ENCODE data around the gene GLIS2. TPM values are rescaled to one million over a fixed set of nuclear protein-coding genes. Genes with fewer than 3 reads are reported as not detected.

Gene GLIS2
- total RNA-seq, 2 donors from 2014 or later, result 1.3 to 1.7 TPM

GRCh38 chr16:4361033-4361943 lies 45.4 kb downstream of the GLIS2 start:
- ATAC-seq (replicated peaks in 1 of 2) (no peak), DNase-seq (no peak)
- H3K4me3 Mint-ChIP-seq, result no peak overlapping the region
- H3K27me3 Mint-ChIP-seq (ENCODE audit: low read depth), result no peaks in the 10 kb centered on the region
- no peaks in the 10 kb centered on the region for H3K9me3 Mint-ChIP-seq
- no peak overlapping the region for H3K27ac Mint-ChIP-seq
- H3K4me1 Mint-ChIP-seq (ENCODE audit: low read depth), result no peaks in the 10 kb centered on the region
- peaks cover 3 to 12% of the 10 kb centered on the region in 2 donors for H3K36me3 Mint-ChIP-seq (ENCODE audit: insufficient read depth in 2 of 2)

GRCh38 chr16:4361944-4362311 lies 46.1 kb downstream of the GLIS2 start:
- H3K9me3 Mint-ChIP-seq, result no peaks in the 10 kb centered on the region
- DNase-seq (no peak), ATAC-seq (replicated peaks in 1 of 2) (no peak)
- peaks cover 3 to 12% of the 10 kb centered on the region in 2 donors for H3K36me3 Mint-ChIP-seq (ENCODE audit: insufficient read depth in 2 of 2)
- no peak overlapping the region for H3K4me3 Mint-ChIP-seq
- no peak overlapping the region for H3K27ac Mint-ChIP-seq
- H3K27me3 Mint-ChIP-seq (ENCODE audit: low read depth), result no peaks in the 10 kb centered on the region
- no peaks in the 10 kb centered on the region for H3K4me1 Mint-ChIP-seq (ENCODE audit: low read depth)

GRCh38 chr16:4362476-4363135 lies 46.7 kb downstream of the GLIS2 start:
- Mint-ChIP-seq H3K36me3 (ENCODE audit: insufficient read depth in 2 of 2) (peaks cover 3 to 12% of the 10 kb centered on the region in 2 donors), H3K9me3 (no peaks in the 10 kb centered on the region), H3K4me1 (ENCODE audit: low read depth) (no peaks in the 10 kb centered on the region), H3K4me3 (no peak overlapping the region), H3K27ac (no peak overlapping the region), H3K27me3 (ENCODE audit: low read depth) (no peaks in the 10 kb centered on the region)
- DNase-seq (no peak), ATAC-seq (replicated peaks in 1 of 2) (no peak)

- H3K9me3 Mint-ChIP-seq, result no peaks in the 10 kb centered on the region
- DNase-seq (no peak), ATAC-seq (replicated peaks in 1 of 2) (no peak)
- H3K4me3 Mint-ChIP-seq, result no peak overlapping the region
- H3K27me3 Mint-ChIP-seq (ENCODE audit: low read depth), result no peaks in the 10 kb centered on the region
- H3K27ac Mint-ChIP-seq, result no peak overlapping the region
- H3K36me3 Mint-ChIP-seq (ENCODE audit: insufficient read depth in 2 of 2), result peaks cover 0 to 8% of the 10 kb centered on the region in 2 donors
- H3K4me1 Mint-ChIP-seq (ENCODE audit: low read depth), result no peaks in the 10 kb centered on the region
Measured at GRCh38 chr16:4364196-4365013, 48.5 kb downstream of the GLIS2 start.

GRCh38 chr16:4365014-4365406 lies 49.1 kb downstream of the GLIS2 start:
- Mint-ChIP-seq H3K27ac (no peak overlapping the region), H3K36me3 (ENCODE audit: insufficient read depth in 2 of 2) (peaks cover 0 to 6% of the 10 kb centered on the region in 2 donors), H3K4me3 (no peak overlapping the region), H3K27me3 (ENCODE audit: low read depth) (no peaks in the 10 kb centered on the region), H3K9me3 (no peaks in the 10 kb centered on the region), H3K4me1 (ENCODE audit: low read depth) (no peaks in the 10 kb centered on the region)
- DNase-seq, result no peak
- ATAC-seq (replicated peaks in 1 of 2), result no peak

GRCh38 chr16:4365615-4366014 lies 49.7 kb downstream of the GLIS2 start:
- Mint-ChIP-seq H3K9me3 (no peaks in the 10 kb centered on the region), H3K36me3 (ENCODE audit: insufficient read depth in 2 of 2) (peaks cover 0 to 6% of the 10 kb centered on the region in 2 donors), H3K4me3 (no peak overlapping the region), H3K27ac (no peak overlapping the region), H3K27me3 (ENCODE audit: low read depth) (no peaks in the 10 kb centered on the region), H3K4me1 (ENCODE audit: low read depth) (no peaks in the 10 kb centered on the region)
- no peak for ATAC-seq (replicated peaks in 1 of 2)
- no peak for DNase-seq

GRCh38 chr16:4366016-4366415 lies 50.1 kb downstream of the GLIS2 start:
- no peak for ATAC-seq (replicated peaks in 1 of 2)
- DNase-seq, result no peak
- Mint-ChIP-seq H3K36me3 (ENCODE audit: insufficient read depth in 2 of 2) (peaks cover 0 to 6% of the 10 kb centered on the region in 2 donors), H3K9me3 (no peaks in the 10 kb centered on the region), H3K27me3 (ENCODE audit: low read depth) (no peaks in the 10 kb centered on the region), H3K27ac (no peak overlapping the region), H3K4me3 (no peak overlapping the region), H3K4me1 (ENCODE audit: low read depth) (no peaks in the 10 kb centered on the region)

GRCh38 chr16:4367393-4367856 lies 51.6 kb downstream of the GLIS2 start:
- ATAC-seq (replicated peaks in 1 of 2) (no peak), DNase-seq (no peak)
- Mint-ChIP-seq H3K36me3 (ENCODE audit: insufficient read depth in 2 of 2) (peaks cover 0 to 6% of the 10 kb centered on the region in 2 donors), H3K27me3 (ENCODE audit: low read depth) (no peaks in the 10 kb centered on the region), H3K9me3 (no peaks in the 10 kb centered on the region), H3K27ac (no peak overlapping the region), H3K4me3 (no peak overlapping the region), H3K4me1 (ENCODE audit: low read depth) (no peaks in the 10 kb centered on the region)

GRCh38 chr16:4369007-4369733 lies 53.3 kb downstream of the GLIS2 start:
- H3K27ac Mint-ChIP-seq, result no peak overlapping the region
- H3K4me3 Mint-ChIP-seq, result no peak overlapping the region
- H3K36me3 Mint-ChIP-seq (ENCODE audit: insufficient read depth in 2 of 2), result no peaks in the 10 kb centered on the region
- no peak for ATAC-seq (replicated peaks in 1 of 2)
- no peaks in the 10 kb centered on the region for H3K9me3 Mint-ChIP-seq
- H3K4me1 Mint-ChIP-seq (ENCODE audit: low read depth), result no peaks in the 10 kb centered on the region
- no peak for DNase-seq
- no peaks in the 10 kb centered on the region for H3K27me3 Mint-ChIP-seq (ENCODE audit: low read depth)

- Mint-ChIP-seq H3K4me1 (ENCODE audit: low read depth) (no peaks in the 10 kb centered on the region), H3K4me3 (no peak overlapping the region), H3K27me3 (ENCODE audit: low read depth) (no peaks in the 10 kb centered on the region), H3K36me3 (ENCODE audit: insufficient read depth in 2 of 2) (no peaks in the 10 kb centered on the region), H3K27ac (no peak overlapping the region), H3K9me3 (no peaks in the 10 kb centered on the region)
- ATAC-seq (replicated peaks in 1 of 2) (no peak), DNase-seq (no peak)
Measured at GRCh38 chr16:4370151-4370550, 54.3 kb downstream of the GLIS2 start.

- Mint-ChIP-seq H3K9me3 (no peaks in the 10 kb centered on the region), H3K4me3 (no peak overlapping the region), H3K27ac (no peak overlapping the region), H3K27me3 (ENCODE audit: low read depth) (no peaks in the 10 kb centered on the region), H3K36me3 (ENCODE audit: insufficient read depth in 2 of 2) (no peaks in the 10 kb centered on the region), H3K4me1 (ENCODE audit: low read depth) (no peaks in the 10 kb centered on the region)
- ATAC-seq (replicated peaks in 1 of 2), result no peak
- DNase-seq, result no peak
Measured at GRCh38 chr16:4370570-4371356, 54.9 kb downstream of the GLIS2 start.

Measured in activated T-cell treated with anti-CD3 and anti-CD28 coated beads, Interleukin-2, amount 50 U/mL, for 72 hours (primary cell).